ENCODE measurements around the gene PLD1.

DNA sequence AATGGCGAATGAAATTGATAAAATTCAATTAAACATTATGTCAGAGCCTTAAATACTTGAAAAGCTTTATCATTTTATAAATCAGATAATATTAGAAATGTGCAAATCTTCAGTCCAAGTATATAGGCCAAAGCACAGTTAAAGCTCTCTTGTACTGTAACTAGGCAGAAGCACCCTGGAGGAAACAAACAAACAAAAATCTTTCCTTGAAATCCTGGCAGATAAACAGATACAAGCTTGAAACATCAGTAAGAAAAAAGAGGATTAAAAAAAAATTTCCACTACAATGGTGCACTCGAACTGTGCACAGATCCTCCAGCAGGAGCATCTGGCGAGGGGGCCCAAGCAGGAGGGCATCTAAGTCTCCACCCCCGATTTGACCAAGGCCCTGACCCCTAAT lies 166.6 kb downstream of the PLD1 start:
- no peak for TF ChIP-seq POLR2AphosphoS5 (IDR thresholded peaks at IDR 0.05; ENCODE audit: low read depth, low read length)
- TF ChIP-seq TAF1 (IDR thresholded peaks at IDR 0.05; ENCODE audit: borderline replicate concordance, insufficient read depth, low read length), result no peak
- TF ChIP-seq, protein P1, sequence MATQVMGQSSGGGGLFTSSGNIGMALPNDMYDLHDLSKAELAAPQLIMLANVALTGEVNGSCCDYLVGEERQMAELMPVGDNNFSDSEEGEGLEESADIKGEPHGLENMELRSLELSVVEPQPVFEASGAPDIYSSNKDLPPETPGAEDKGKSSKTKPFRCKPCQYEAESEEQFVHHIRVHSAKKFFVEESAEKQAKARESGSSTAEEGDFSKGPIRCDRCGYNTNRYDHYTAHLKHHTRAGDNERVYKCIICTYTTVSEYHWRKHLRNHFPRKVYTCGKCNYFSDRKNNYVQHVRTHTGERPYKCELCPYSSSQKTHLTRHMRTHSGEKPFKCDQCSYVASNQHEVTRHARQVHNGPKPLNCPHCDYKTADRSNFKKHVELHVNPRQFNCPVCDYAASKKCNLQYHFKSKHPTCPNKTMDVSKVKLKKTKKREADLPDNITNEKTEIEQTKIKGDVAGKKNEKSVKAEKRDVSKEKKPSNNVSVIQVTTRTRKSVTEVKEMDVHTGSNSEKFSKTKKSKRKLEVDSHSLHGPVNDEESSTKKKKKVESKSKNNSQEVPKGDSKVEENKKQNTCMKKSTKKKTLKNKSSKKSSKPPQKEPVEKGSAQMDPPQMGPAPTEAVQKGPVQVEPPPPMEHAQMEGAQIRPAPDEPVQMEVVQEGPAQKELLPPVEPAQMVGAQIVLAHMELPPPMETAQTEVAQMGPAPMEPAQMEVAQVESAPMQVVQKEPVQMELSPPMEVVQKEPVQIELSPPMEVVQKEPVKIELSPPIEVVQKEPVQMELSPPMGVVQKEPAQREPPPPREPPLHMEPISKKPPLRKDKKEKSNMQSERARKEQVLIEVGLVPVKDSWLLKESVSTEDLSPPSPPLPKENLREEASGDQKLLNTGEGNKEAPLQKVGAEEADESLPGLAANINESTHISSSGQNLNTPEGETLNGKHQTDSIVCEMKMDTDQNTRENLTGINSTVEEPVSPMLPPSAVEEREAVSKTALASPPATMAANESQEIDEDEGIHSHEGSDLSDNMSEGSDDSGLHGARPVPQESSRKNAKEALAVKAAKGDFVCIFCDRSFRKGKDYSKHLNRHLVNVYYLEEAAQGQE (IDR thresholded peaks at IDR 0.05; ENCODE audit: insufficient read depth in 1 of 2, low read depth in 2 of 2, low read length in 2 of 2), result no peak
- TF ChIP-seq FOXP2 (optimal IDR thresholded peaks at IDR 0.05; ENCODE audit: borderline replicate concordance, extremely low read depth, extremely low read length, insufficient read depth), result no peak
- no peak for TF ChIP-seq SIN3A (IDR thresholded peaks at IDR 0.05; ENCODE audit: borderline replicate concordance, insufficient read depth, low read length)
